Right atrium auricular region (tissue), 2 donors: Measurements from ENCODE around the gene MAML2. TPM values are rescaled to one million over a fixed set of nuclear protein-coding genes. Genes with fewer than 3 reads are reported as not detected.

Source experiments
- DNase-seq: peaks from one replicate; pipeline ENCODE4 v3.0.0-alpha.2; 2019; ENCODE audit warnings: low spot score
- H3K27ac ChIP-seq, 2 donors: fragments of 200-600 bp; sonication (generic); 1 replicate in 1 of 2; 2 replicates in 1 of 2; pipeline ENCODE4 v1.5.1; 2016 to 2019
- H3K27me3 ChIP-seq, 2 donors: fragments of 200-600 bp; sonication (generic); one replicate each; pipeline versions ENCODE4 v1.5.1 to v1.6.0; 2017 to 2019
- H3K36me3 ChIP-seq: fragments of 200-600 bp; sonication (generic); one replicate; pipeline ENCODE4 v1.5.1; 2016
- H3K4me1 ChIP-seq, 2 donors: fragments of 200-600 bp; sonication (generic); one replicate each; pipeline versions ENCODE4 v1.5.1 to v1.6.0; 2017 to 2019
- H3K4me3 ChIP-seq, 2 donors: fragments of 200-600 bp; sonication (generic); 1 replicate in 1 of 2; 2 replicates in 1 of 2; pipeline ENCODE4 v1.5.1; 2017 to 2019; ENCODE audit warnings: mild to moderate bottlenecking in 1 of 2, moderate library complexity in 1 of 2
- H3K9me3 ChIP-seq, 2 donors: fragments of 200-600 bp; sonication (generic); one replicate each; pipeline ENCODE4 v1.5.1; 2019
- total RNA-seq, 2 donors: library from RNA; depleted of rRNA; stranded (reverse); fragments of >200 nt; gene quantifications; one replicate each; pipeline ENCODE4 v1.1.0, GENCODE V29; 2016
- TF ChIP-seq, protein P1 (sequence below), 2 donors: fragments of 200-600 bp; sonication (generic); IDR thresholded peaks; one replicate each; pipeline ENCODE4 v1.5.1; 2019; ENCODE audit warnings: antibody characterized with exemption in 2 of 2

The MAML2 gene
- total RNA-seq, 2 donors from 2014 or later: 7.6 to 16.6 TPM

DNA sequence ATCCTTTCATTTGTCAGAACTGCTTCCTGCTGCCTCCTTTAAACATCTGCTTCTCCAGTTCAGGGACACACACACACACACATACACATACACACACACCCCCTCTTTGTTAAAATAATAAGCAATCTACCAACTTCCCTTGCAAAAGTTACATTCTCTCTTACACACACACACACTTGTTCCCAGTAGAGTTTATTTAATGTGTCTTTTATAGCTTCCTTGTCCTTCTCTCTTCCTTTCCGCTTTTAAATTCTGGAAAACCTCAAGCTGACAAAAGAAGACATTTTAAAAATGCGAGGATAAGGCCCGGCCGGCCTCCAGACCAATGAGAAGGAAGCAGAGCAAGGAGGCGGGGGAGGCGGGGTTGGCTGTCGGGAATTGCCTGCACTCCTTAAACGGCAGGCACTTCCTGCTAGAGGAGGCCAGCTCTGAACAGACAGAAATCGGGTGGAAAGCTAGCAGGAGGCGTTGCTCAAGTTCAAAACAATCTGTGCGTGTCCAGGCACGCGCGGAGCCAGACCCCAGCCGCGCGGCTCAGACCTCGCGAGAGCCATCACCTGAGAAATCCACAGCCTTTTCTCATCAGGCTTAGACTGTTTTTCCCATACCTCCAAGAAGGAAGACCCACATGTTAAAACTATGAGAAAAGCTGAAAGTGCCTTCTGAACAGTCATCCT, 99.9 kb downstream of the MAML2 start:
- peak overlapping the region; percentile 81 to 92 for H3K27ac ChIP-seq
- TF ChIP-seq, protein P1, sequence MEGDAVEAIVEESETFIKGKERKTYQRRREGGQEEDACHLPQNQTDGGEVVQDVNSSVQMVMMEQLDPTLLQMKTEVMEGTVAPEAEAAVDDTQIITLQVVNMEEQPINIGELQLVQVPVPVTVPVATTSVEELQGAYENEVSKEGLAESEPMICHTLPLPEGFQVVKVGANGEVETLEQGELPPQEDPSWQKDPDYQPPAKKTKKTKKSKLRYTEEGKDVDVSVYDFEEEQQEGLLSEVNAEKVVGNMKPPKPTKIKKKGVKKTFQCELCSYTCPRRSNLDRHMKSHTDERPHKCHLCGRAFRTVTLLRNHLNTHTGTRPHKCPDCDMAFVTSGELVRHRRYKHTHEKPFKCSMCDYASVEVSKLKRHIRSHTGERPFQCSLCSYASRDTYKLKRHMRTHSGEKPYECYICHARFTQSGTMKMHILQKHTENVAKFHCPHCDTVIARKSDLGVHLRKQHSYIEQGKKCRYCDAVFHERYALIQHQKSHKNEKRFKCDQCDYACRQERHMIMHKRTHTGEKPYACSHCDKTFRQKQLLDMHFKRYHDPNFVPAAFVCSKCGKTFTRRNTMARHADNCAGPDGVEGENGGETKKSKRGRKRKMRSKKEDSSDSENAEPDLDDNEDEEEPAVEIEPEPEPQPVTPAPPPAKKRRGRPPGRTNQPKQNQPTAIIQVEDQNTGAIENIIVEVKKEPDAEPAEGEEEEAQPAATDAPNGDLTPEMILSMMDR (IDR thresholded peaks at IDR 0.05): no peak
- no peaks in the 10 kb centered on the region for H3K36me3 ChIP-seq
- peaks cover 0 to 31% of the 10 kb centered on the region in 2 donors for H3K4me1 ChIP-seq
- H3K4me3 ChIP-seq: peak overlapping the region; percentile 39 to 48
- no peaks in the 10 kb centered on the region for H3K27me3 ChIP-seq
- peak; percentile 98 for DNase-seq
- no peaks in the 10 kb centered on the region for H3K9me3 ChIP-seq

DNA sequence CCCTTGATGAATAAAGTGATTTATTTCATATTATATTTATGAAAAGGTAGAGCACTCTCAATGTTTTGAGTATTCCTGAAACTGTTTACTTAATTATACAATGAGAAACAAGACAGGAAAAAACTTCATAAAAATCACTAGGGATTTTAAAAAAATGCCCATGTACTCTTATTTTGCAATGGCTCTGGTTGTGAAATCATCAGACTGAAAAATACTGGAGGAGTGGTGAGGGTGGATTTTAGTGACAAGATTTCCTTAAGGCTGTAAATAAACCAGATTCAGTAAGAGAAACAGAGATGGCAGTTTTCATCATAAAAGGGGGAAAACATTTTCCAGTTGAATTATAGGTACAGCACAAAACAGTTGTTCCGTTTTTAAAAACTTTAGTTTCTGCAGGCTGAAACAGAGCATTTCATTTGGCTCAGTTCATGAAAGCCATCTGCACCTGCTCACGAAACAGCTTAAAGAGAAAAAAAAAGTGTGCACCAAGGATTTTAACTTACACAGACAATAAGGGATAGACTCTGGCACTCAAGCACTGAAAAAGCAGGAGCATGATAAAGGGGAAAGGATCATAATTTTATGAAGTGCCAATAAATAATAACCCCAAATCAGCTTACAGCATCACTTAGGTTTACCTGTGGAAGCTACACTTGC, 100.7 kb downstream of the MAML2 start:
- peaks cover 0 to 37% of the 10 kb centered on the region in 2 donors for H3K4me1 ChIP-seq
- no peak for DNase-seq
- H3K4me3 ChIP-seq: peak overlapping the region in 1 of 2 donors; percentile 48
- H3K27ac ChIP-seq: peak overlapping the region; percentile 81 to 92
- H3K9me3 ChIP-seq: no peaks in the 10 kb centered on the region
- no peaks in the 10 kb centered on the region for H3K27me3 ChIP-seq
- TF ChIP-seq, protein P1 (IDR thresholded peaks at IDR 0.05): no peak
- no peaks in the 10 kb centered on the region for H3K36me3 ChIP-seq

DNA sequence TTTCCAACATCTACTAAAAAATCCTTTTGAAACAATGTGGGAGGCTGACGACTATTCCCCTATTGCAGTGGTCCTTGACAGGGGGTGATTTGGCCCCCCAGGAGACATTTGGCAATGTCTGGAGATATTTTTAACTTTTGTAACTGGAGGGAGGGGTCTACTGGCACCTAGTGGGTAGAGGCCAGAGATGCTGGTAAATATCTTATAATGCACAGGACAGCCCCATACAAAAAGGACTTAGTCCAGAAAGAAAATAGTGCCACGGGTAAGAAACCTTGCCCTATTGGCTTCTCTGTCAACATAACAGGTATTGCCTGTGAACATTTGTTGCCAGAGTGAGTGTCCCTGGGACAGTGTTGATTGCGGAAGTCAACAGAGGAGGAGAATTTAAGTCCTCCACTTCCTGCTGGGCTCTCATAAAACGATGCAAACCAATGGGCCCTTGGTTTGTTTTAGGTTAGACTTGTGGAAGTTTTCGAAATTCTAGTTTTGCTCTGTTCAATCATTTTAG, 101.6 kb downstream of the MAML2 start:
- peak overlapping the region; percentile 2 to 92 for H3K27ac ChIP-seq
- peaks cover 0 to 29% of the 10 kb centered on the region in 2 donors for H3K4me1 ChIP-seq
- no peaks in the 10 kb centered on the region for H3K9me3 ChIP-seq
- H3K36me3 ChIP-seq: no peaks in the 10 kb centered on the region
- no peaks in the 10 kb centered on the region for H3K27me3 ChIP-seq
- TF ChIP-seq, protein P1 (IDR thresholded peaks at IDR 0.05): no peak
- DNase-seq: no peak
- no peak overlapping the region for H3K4me3 ChIP-seq

DNA sequence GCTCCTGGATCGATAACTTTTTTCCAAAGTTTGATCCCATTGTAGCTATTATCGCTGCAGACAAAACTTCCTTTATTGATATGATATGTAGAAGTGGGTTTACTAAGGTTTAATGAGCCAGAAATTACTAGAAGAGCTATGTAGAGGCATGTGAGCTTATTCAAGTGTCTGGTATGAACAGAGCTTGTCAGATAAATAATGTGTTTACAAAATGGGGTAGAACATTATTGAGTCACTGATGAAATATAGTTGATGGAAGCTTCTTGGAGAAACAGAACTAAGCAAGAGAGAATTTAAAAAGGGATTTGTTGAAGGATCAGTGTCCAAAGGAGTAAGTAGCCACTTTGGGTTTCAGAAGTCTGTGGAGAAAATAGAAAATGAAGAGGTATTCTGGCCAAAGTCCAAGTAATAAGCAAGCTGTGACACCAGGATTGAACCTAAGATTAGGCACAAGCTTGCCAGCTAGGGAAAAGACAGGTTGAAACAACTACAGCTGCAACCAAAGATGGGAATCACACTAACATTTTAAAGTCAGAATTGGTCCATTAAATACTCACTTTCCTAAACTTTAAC, 104.3 kb downstream of the MAML2 start:
- Histone ChIP-seq H3K9me3 (no peaks in the 10 kb centered on the region), H3K4me1 (peaks cover 0 to 39% of the 10 kb centered on the region in 2 donors), H3K27me3 (no peaks in the 10 kb centered on the region), H3K4me3 (no peak overlapping the region), H3K27ac (no peak overlapping the region), H3K36me3 (no peaks in the 10 kb centered on the region)
- TF ChIP-seq, protein P1 (IDR thresholded peaks at IDR 0.05): no peak
- DNase-seq: no peak

DNA sequence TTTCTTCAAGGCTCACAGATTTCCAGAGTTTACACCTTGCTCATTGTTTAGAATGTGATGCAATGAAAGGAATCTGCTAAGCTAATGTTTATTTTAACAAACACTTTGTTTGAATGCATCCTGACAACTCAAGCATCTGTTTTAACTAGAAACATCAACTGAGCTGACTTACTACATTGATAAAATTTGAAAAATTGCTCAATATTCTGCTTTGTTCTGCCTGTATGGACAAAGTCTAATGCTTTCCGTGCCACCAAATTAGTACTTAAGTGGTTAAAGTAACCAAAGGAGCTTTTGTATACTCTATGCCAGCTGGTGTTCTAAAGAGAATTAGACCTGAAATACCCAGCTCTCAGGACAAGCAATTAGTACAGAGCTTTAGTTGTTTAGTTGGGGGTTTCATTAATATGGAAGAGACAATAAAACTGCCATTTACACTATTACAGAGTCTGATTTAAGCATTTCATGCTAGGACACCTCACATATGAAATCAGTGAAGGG, 105.2 kb downstream of the MAML2 start:
- DNase-seq: no peak
- TF ChIP-seq, protein P1 (IDR thresholded peaks at IDR 0.05): no peak
- no peaks in the 10 kb centered on the region for H3K36me3 ChIP-seq
- no peaks in the 10 kb centered on the region for H3K27me3 ChIP-seq
- no peak overlapping the region for H3K27ac ChIP-seq
- no peaks in the 10 kb centered on the region for H3K9me3 ChIP-seq
- no peak overlapping the region for H3K4me3 ChIP-seq
- peaks cover 0 to 38% of the 10 kb centered on the region in 2 donors for H3K4me1 ChIP-seq
